IPS-15b (cell line): ENCODE data around the gene CDC42EP2.

Experiments used
- H3K27me3 ChIP-seq: one replicate; pipeline ENCODE4 v1.6.1; 2013; ENCODE audit warnings: low read length; ENCODE audit not compliant: control insufficient read depth, insufficient read depth
- H3K36me3 ChIP-seq: one replicate; pipeline ENCODE4 v1.6.1; 2013; ENCODE audit warnings: low read length; ENCODE audit not compliant: control insufficient read depth, insufficient read depth
- H3K4me1 ChIP-seq: one replicate; pipeline ENCODE4 v1.6.1; 2013; ENCODE audit warnings: mild to moderate bottlenecking, low read length; ENCODE audit not compliant: control insufficient read depth, insufficient read depth
- H3K4me3 ChIP-seq: one replicate; pipeline ENCODE4 v1.5.1; 2013; ENCODE audit warnings: low read depth, low read length
- H3K9ac ChIP-seq: one replicate; pipeline ENCODE4 v1.6.1; 2013; ENCODE audit warnings: low read depth, mild to moderate bottlenecking, low read length
- H3K9me3 ChIP-seq: one replicate; pipeline ENCODE4 v1.6.1; 2013; ENCODE audit warnings: mild to moderate bottlenecking, low read length; ENCODE audit not compliant: control insufficient read depth, insufficient read depth

Gene CDC42EP2

DNA sequence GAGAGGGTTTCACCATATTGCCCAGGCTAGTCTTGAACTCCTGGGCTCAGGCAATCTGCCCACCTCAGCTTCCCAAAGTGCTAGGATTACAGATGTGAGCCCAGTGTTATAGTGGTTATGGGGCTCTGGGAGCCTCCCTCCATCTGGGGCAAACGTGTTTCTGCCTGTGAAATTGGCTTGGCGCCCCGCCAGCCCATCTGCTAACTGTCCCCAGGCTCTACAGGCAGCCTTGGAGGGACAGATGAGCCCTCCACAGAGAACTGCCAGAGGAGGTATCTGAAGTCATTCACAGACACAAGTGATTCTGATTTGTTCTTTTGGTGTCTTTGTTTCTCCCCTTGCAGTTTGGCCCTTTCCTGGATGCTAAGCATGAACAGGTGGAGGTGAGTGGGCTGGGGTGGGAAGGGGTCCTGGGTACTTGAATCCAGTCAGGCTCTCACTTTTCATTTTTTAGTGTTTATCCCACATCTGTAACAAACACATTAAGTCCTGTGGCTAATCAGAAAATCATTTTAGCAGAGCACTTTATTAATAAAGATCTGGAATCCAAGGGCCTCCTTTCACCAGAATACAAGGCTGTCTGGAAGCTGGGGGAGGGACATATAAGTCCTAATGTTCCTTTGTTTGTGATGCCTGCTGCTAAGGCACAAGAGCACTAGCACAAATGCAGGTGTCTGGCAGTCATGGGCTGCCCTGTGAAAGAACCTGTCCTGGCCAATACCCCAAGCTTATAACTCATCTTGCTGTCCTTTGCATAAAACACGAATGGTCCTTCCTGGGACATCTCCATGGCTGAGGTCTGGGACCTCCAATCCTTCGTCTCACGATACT, 25.7 kb upstream of the CDC42EP2 start:
- H3K27me3 ChIP-seq: no peaks in the 10 kb centered on the region
- no peaks in the 10 kb centered on the region for H3K9me3 ChIP-seq
- H3K4me3 ChIP-seq: no peak overlapping the region
- H3K36me3 ChIP-seq: peaks cover 68% of the 10 kb centered on the region
- no peak overlapping the region for H3K9ac ChIP-seq
- H3K4me1 ChIP-seq: no peaks in the 10 kb centered on the region

DNA sequence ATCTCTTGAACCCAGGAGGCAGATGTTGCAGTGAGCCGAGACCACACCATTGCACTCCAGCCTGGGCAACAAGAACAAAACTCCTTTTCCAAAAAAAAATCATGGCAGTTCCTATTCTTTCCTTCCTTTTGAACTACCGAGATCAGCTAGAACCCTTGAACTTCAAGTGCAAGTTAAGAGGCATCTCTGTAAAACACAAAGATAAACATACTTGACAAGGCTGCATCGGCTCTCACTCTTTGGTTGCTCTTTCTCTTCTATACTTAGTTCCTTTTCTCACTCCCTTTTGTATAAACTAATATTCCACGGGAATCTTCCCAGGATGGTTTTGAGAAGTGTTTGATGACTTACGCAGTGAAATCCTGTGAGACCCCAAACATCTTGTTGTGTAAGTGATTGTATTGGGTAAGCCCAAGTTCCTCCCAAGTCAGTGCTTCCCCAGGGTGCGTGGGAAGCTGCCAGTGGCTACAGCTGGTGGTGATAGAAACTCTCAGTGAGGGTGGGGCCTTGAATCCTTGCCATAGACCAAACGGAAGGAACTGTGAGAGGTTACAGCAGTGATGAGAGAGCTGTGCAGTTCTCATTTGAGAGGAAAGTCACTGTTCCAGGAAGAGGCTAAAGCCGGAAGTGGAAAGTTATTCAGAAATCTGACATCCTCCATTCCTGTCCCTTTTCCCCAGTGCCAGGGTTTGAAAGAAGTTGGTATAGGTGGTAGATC, 24.1 kb upstream of the CDC42EP2 start:
- Histone ChIP-seq H3K27me3 (no peaks in the 10 kb centered on the region), H3K9ac (no peak overlapping the region), H3K9me3 (no peaks in the 10 kb centered on the region), H3K4me3 (no peak overlapping the region), H3K4me1 (no peaks in the 10 kb centered on the region), H3K36me3 (peaks cover 76% of the 10 kb centered on the region)

DNA sequence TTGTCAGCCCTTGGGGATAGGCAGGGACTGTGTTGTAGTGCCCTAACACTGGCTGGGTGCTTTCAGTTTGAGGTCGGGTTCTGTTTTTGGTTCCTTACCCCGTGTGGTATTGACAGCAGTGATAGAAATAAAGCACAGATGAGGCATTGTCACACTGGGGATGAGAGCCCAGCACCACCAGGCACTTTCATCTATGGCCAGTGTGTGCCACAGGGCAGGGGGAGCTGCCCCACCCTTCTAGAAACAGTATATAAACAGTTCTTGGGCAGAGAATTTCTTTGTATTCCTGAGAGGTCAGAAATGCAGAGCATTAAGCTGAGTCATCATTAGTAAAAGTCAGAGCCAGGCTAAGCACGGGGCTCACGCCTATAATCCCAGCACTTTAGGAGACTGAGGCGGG, 23.1 kb upstream of the CDC42EP2 start:
- H3K4me1 ChIP-seq: no peaks in the 10 kb centered on the region
- no peaks in the 10 kb centered on the region for H3K27me3 ChIP-seq
- peaks cover 79% of the 10 kb centered on the region for H3K36me3 ChIP-seq
- no peaks in the 10 kb centered on the region for H3K9me3 ChIP-seq
- H3K9ac ChIP-seq: no peak overlapping the region
- no peak overlapping the region for H3K4me3 ChIP-seq

DNA sequence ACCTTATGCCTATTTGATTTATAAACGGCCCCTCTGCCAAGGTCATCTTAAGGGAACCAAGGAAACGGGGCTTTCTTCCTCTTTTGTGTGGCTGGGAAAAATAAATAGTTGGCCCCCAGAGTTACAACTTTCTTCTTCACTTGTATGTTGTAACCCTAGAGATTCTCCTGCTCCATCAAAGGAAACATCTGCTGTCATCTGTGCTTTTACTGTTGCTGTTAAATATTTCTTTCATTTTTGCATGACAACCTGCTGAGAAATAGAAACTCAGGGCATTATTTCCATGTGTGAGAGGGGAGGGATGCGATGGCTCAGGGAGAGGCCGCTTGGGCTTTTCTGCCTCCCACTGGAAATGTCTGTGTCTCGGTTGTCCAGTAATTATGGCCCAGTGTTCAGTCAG, 21.8 kb upstream of the CDC42EP2 start:
- no peaks in the 10 kb centered on the region for H3K27me3 ChIP-seq
- H3K36me3 ChIP-seq: peaks cover 68% of the 10 kb centered on the region
- H3K9ac ChIP-seq: no peak overlapping the region
- no peak overlapping the region for H3K4me3 ChIP-seq
- no peaks in the 10 kb centered on the region for H3K9me3 ChIP-seq
- H3K4me1 ChIP-seq: no peaks in the 10 kb centered on the region

DNA sequence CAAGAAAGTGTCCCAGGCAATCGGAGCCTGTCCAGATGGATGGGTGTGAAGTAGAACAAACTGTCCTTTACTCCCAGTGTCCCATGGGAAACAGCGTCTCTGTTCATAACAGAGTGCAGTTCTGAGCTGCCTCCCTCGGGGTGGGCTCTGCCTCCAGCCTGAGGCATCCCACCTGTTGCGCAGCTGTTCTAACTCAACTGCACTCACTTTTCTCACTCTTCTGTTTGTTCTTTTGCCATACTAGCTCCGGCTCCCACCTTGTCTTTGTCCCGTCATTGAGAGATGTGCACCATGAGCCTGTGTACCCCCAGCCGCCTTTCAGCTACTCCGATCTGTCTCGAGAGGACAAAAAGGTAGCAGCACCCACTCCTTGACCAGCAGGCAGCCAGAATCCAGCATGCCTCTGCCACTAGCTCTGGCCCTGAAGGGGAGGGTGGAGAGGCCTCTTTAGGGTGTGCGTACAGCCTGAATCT, 20.7 kb upstream of the CDC42EP2 start:
- Histone ChIP-seq H3K9ac (no peak overlapping the region), H3K36me3 (peaks cover 71% of the 10 kb centered on the region), H3K27me3 (no peaks in the 10 kb centered on the region), H3K4me1 (no peaks in the 10 kb centered on the region), H3K4me3 (no peak overlapping the region), H3K9me3 (no peaks in the 10 kb centered on the region)

DNA sequence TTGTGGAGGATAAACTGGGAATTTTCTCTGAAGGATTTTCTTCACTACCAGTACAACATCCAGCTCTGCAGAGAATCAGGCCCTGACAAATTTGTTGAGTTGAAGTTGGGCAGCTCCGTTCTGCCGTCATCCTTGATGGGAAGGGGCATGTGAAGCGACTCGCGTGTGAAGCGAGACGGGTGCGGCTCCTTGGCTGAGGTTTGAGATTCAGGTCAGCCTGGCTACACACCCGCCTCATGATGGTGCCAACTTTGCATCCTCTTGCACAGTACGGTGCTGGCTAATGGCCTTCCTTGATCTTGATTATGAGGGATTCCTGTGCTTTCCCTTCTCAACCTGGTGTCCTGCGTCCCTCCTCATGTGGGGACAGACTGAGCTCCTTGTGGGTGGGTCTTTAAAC, 19.7 kb upstream of the CDC42EP2 start:
- peaks cover 65% of the 10 kb centered on the region for H3K36me3 ChIP-seq
- H3K4me1 ChIP-seq: no peaks in the 10 kb centered on the region
- H3K4me3 ChIP-seq: no peak overlapping the region
- H3K27me3 ChIP-seq: no peaks in the 10 kb centered on the region
- H3K9ac ChIP-seq: no peak overlapping the region
- H3K9me3 ChIP-seq: no peaks in the 10 kb centered on the region

DNA sequence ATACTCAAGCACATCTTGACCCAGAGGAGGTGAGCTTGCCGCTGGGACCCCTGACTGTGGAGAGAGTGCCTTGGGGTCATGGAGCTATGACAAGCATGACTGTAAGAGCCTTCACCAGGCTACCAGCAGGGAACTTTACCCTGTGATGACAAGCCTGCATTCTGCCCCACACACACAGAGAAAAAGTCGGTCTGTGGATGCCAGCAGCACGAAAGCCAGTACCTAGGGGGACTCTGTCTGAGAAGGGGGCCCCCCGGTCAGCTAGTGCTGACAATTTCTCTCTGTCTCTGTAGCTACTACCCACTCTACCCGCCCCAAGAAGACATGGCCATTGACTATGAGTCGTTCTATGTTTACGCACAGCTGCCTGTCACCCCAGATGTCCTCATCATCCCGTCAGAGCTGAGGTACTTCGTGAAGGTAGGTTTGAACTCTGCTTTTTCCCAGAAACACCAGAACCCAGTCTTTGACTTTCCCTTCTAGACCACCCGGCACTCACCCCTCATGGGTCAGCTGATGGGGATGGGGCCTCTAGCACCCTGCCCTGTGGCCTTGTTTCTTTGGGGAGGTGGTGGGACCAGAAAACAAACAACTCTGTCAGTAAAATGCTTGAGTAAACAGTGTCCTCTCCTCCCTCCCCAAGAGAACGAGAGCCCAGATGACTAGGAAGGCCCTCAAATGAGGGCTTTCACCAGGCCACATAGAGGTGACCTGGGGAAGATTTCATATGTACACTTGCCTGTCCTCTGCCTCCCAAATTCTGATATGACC, 18.9 kb upstream of the CDC42EP2 start:
- Histone ChIP-seq H3K9me3 (no peaks in the 10 kb centered on the region), H3K4me3 (no peak overlapping the region), H3K4me1 (no peaks in the 10 kb centered on the region), H3K27me3 (no peaks in the 10 kb centered on the region), H3K36me3 (peaks cover 62% of the 10 kb centered on the region), H3K9ac (no peak overlapping the region)

DNA sequence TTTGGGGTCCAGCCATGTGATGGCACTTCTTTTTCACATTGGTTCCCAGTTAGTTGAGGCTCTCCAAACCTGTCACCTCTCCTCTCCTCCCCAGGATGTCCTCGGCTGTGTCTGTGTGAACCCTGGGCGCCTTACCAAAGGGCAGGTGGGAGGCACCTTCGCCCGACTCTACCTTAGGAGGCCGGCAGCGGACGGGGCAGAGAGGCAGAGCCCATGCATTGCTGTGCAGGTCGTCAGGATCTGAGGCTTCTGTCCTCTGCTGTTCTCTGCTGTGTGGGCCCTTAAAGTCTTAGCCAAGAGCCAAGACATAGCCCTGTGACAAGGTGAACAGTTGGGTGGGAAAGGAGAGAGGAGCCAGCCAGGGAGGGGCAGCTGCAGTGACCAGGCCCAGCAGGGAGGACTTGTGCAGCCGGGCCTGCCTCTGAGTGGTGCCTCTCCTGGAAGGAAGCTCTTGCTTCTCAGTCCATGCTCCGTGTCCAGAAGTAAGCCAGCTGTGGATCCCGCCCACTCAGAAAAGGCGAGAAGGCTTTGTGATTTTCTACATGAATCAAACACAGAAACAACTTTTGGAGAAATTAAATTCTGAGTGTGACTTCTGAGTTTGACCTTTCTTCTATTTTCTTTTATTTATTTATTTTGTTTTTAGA, 17.5 kb upstream of the CDC42EP2 start:
- no peak overlapping the region for H3K9ac ChIP-seq
- no peaks in the 10 kb centered on the region for H3K9me3 ChIP-seq
- H3K27me3 ChIP-seq: no peaks in the 10 kb centered on the region
- peaks cover 54% of the 10 kb centered on the region for H3K36me3 ChIP-seq
- no peak overlapping the region for H3K4me3 ChIP-seq
- peaks cover 1% of the 10 kb centered on the region for H3K4me1 ChIP-seq

DNA sequence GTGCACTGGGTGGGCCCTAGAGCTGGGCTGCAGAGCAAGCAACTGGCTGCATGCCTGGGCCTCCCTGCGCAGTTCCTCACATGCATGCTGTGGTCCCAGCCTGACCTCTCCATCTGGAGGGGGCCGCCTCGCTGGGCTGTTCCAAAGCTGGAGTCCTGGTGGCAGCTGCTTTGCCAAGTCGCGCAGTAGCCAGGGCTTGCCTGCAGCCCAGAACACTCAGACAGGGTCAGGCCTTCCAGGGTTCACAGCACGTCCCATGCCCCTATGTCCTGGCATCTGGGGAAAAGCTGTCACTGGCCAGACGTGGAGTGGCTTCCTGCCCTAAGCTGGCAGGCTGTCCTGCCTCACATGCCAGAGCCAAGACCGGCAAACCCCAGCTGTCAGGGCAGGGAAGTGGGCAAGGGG, 16.5 kb upstream of the CDC42EP2 start:
- H3K4me3 ChIP-seq: no peak overlapping the region
- H3K4me1 ChIP-seq: peaks cover 3% of the 10 kb centered on the region
- H3K9me3 ChIP-seq: no peaks in the 10 kb centered on the region
- no peak overlapping the region for H3K9ac ChIP-seq
- no peaks in the 10 kb centered on the region for H3K27me3 ChIP-seq
- H3K36me3 ChIP-seq: peaks cover 50% of the 10 kb centered on the region

DNA sequence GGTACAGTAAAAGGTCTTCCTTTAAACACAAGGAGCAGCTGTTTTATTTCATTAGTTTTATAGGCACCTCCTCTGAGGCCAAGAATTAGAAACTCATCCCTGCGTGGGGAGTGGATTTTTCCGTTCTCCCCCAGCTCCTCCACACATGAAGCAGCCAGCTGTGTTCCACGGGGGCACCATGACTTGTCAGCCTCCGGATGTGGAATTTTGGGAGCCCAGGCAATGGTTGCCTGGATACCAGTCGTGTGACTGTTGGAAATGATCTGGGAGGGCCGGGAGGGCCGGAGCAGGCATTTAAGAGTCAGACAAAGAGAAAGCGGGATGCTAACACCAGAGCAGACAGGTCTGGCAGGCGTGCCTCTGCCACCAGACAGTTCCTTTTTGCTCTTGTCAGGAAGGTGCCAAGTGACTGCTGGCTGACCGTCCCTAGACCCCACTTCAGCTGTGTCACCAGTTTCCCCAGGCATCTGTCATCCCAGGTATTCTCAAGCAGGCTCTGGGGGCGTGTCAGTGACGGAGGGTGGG, 15.9 kb upstream of the CDC42EP2 start:
- H3K4me1 ChIP-seq: peaks cover 3% of the 10 kb centered on the region
- no peaks in the 10 kb centered on the region for H3K27me3 ChIP-seq
- H3K4me3 ChIP-seq: no peak overlapping the region
- no peaks in the 10 kb centered on the region for H3K9me3 ChIP-seq
- H3K9ac ChIP-seq: no peak overlapping the region
- peaks cover 44% of the 10 kb centered on the region for H3K36me3 ChIP-seq

DNA sequence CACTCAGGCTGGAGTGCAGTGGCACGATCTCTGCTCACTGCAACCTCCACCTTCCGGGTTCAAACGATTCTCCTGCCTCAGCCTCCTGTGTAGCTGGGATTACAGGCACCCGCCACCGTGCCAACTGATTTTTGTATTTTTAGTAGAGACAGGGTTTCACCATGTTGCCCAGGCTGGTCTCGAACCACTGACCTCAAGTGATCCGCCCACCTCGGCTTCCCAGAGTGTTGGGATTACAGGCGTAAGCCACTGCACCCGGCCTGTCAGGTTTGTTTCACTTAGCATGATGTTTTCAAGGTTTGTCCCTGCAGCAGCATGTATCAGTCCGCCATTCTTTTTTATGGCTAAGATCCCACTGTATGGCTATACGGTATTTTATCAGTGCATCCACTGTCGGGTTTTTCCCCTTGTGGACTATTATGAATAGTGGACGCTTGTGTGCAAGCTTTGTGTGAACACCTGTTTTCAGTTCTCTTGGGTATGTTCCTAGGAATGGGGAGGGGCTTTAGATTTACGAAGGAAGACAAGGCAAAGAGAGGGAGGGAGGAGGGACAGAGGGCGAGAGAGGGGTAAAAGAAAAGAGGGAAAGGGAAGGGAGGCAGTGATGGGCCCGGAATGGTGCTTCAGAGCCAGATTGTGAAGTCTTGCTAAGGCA, 13.9 kb upstream of the CDC42EP2 start:
- Histone ChIP-seq H3K36me3 (peaks cover 24% of the 10 kb centered on the region), H3K9ac (no peak overlapping the region), H3K4me1 (peaks cover 3% of the 10 kb centered on the region)

More for the DNA sequence above, 13.9 kb upstream of the CDC42EP2 start:
- Histone ChIP-seq H3K4me3 (no peak overlapping the region), H3K9me3 (no peaks in the 10 kb centered on the region), H3K27me3 (no peaks in the 10 kb centered on the region)
